ENCODE results near the gene TACC3.

Gene TACC3

GRCh38 chr4:1778642-1779392 is 57.5 kb downstream of the TACC3 start:
- no peak for DNase-seq

- no peak for DNase-seq
Observed at GRCh38 chr4:1779588-1780382, 58.5 kb downstream of the TACC3 start.

DNA sequence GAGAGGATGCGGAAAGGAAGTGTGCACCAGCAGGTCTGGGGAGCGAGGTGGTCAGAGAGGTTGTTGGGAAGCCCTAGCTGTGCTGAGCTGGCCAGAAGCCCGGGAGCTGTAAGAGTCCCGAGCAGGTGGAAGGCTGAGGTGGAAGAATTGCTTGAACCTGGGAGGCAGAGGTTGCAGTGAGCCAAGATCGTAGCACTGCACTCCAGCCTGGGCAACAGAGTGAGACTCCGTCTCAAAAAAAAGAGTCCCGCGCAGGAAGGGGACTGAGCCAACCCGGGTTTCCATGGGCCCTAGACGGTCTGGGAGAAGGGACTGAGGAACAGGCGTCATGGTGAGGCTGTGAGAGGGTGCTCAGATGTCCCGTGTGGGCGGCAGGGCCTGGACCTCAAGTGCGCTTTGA is 59.1 kb downstream of the TACC3 start:
- DNase-seq, result no peak

DNA sequence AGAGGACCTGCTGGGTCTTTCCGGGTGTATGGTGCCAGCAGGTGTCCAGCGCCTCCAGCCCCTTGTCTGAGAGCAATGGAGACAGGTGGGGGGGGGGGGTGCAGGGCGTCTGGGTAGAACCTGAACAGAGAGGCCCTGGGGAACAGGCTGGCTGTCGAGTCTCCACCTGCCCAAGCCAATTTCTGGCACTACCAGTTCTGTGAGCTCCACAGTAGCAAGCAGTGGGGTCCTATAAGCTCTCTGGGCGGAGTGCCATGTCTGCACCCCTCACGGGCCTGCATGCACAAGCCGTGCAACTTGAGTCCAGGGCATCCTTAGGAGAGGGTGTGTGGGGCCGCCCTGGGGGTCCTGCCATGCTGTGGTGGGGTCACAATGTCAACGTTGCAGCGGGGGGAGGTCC is 61.7 kb downstream of the TACC3 start:
- DNase-seq, result no peak

DNA sequence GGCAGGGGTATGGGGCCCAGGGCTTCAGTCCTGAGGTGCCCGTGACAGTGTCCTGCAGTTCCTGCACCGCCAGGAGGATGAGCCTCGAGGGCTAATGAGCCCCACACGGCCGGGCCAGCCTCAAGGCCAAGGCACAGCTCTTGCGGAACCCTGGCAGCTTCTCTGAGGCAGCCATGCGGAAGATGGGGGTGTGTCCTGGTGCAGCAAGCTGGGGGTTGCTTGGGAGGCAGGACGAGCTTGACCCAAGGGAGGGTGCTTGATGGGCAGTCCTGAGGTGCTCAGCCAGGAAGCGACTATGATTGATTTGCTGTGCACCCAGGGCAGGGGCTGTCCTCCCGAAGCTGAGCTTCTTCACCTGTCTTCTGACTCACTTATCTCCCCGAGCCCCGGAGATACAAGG is 62.6 kb downstream of the TACC3 start:
- DNase-seq, result no peak

- no peak for DNase-seq
Observed at GRCh38 chr4:1784395-1784788, 63.1 kb downstream of the TACC3 start.

- no peak for DNase-seq
Observed at GRCh38 chr4:1784789-1785591, 63.7 kb downstream of the TACC3 start.

DNA sequence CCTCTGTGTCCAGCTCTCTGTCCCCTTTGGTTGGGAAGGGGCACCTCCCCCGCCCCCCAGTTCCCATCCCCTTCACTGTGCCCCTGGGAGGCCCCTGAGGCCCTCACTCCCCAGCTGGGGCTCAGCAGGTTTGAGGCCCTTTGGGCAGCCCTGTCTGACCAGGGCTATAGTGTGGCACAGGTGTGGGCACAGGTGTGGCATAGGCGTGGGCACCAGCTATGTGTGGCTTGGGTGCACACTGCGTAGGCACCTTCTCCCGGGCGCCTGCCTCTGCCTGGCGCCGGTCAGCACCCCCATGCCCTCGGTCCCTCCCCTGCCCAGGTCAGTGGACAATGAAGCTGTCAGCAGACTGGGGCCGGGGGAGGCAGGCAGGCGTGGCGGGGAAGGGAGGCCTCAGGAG is 64.3 kb downstream of the TACC3 start:
- no peak for DNase-seq

DNA sequence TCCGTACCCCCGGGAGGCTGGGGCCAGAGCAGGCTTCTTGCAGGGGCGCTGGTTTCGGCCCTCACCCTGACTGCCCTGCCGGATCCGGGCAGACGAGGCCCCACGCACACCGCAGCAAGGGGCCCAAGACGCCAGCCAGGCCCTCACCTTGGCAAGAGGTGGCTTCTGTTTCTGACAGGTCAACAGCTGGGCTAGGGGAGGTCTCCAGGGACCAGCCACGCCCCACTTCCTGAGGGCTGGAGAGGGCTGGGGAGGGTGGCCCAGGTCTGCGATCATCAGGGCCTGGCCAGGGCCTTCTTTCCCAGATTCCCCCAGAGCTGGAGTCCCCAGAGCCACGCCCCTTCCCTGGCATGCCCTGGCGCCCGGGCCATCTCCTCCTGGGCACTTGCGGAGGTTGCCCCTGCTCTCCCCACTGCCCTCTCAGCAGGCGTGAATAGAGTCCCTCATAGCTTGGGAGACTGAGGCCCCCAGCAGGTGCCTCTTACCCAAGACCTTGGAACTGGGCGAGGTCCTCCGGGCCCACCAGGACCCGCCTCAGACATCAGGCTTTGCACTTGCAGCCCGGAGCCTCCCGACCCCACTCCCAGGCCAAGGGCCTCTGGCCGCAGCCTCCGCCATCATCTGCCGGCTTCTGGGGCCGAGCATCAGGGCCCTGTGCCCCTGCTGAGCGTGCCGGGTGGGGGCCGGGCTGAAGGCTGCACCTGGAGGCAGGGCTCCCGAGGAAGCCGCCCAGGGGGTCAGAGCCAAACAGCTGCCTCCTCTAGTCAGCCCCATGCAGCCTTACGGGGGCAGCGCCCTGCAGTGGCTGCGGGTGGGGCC is 65.4 kb downstream of the TACC3 start:
- DNase-seq, result no peak

GRCh38 chr4:1787411-1788077 is 66.2 kb downstream of the TACC3 start:
- DNase-seq, result no peak

DNA sequence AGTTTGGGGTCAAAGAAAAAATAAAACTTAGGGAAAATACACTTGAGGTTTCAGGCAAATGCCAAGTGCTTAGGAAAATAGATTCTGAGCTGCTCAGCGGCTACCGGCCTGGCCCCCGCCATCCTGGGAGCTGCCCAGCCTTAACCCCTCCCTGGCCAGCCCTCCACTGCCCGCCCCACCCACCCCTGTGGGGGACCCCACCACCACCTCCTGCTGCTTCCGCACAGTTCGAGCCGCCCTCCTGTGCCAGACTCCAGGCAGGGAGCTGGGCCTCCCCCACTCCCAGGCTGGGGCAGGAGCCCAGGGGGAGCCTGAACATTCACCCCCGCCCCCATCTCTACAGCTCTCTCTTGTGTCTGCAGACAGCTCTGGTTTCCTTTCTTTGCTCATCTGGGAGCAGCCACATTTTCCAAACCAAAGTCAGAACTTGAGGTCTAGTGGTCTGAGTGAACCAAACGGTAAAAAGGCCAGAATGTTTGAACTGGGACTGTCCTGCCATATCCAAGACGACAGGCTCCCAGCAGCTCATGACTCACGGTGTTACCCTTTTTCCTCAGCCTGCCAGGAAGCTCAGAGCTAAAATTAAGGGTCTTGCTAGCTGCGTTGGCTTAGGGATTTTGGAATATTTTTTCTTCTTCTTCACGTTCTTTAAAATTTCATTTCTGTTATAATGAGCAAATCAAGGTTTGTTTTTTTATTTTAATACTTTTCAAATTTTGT is 67.1 kb downstream of the TACC3 start:
- no peak for DNase-seq

DNA sequence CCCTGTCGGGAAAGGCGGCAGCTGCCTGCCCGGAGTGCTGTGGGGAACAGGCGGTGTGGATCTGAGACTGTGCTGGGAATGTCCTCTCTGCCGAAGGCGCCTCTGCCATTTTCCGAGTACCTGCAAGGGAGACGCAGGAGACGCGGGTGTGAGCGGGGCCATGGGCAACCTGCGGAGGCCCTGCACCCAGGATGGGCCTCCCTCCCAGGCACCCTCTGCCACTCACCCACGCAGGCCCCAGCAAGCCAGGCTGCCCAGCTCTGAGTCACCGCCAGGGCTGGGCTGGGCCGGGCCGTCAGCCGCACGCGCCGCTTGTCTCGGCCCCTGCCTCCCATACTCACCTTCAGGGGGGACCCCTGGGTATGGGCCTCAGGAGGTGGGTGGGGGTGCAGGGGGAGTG is 68.2 kb downstream of the TACC3 start:
- DNase-seq, result no peak

DNA sequence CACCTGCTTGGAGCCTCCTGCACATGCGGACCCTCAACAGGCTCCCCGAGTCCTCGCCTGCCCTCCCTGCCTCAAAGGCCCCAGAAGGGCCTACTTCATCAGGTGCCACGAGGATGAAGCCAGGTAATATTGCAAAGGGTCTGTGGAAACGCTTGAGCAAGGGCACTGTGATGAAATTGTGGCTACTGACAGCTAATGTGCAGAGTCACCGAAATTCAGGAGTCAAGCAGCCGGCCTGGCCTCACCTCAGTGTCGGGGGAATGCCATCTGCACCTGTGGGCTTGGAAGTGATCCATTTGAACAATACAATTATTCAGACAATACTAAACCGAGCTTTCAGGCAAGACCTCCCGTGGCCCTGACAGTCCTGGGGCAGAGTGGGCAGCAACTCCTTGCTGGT is 68.7 kb downstream of the TACC3 start:
- no peak for DNase-seq

GRCh38 chr4:1792158-1792831 is 71.0 kb downstream of the TACC3 start:
- DNase-seq, result no peak

DNA sequence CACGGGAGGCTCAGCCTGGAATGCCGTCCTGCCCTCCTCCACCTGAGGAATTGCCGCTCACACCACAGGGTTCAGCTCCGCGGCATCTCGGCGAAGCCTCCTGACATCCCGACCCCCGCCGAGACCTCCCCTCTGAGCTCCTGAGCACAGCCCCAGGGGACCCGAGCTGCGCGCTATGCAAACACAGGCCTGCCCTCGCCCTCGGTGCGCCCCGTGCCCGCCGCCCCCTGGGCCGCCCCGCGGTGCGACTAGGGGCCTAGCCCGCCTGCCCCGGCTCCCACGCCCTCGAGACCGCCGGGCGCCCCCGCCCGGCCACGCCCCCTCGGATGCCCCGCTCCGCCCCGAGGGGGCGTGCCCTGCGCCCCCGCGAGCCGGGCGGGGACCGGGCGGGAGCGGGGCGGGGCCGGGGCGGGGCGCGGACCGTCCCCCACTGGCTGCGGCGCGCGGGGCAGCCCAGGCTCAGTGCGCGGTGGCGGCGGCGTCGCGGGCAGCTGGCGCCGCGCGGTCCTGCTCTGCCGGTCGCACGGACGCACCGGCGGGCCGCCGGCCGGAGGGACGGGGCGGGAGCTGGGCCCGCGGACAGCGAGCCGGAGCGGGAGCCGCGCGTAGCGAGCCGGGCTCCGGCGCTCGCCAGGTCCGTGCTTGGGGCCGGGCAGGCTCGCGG is 71.6 kb downstream of the TACC3 start, which contains the start of gene FGFR3:
Gene FGFR3 (plus strand): TSS at position 462 of the 664 bp plus-strand sequence. CDS start 642 bp downstream, outside the sequence.
- peak; percentile 78 for DNase-seq

GRCh38 chr4:1793496-1793840 is 72.1 kb downstream of the TACC3 start:
- DNase-seq, result peak; percentile 78

- DNase-seq, result no peak
Observed at GRCh38 chr4:1793940-1794808, 72.9 kb downstream of the TACC3 start.
